HCT116 (cell line): ENCODE results near the gene ACTN4. TPM values are rescaled to one million over a fixed set of nuclear protein-coding genes. Genes with fewer than 3 reads are reported as not detected.

Experiments used
- ATAC-seq: fragments of 200-7000 bp; cut with Tn5 transposase; 2 replicates; pipeline ENCODE4 v1.9.1; 2020; ENCODE audit warnings: mild to moderate bottlenecking, moderate library complexity
- BruUV-seq: library from RNA; stranded (reverse); fragments of 400-500 nt; replicated peaks from 2 replicates; lab custom pipeline; 2021; lab: Mats Ljungman, UMichigan
- CTCF ChIA-PET: fragments of 300-600 bp; sonication (Branson Sonifier 250); formaldehyde crosslinking; loops from one replicate; lab custom pipeline; 2021; ENCODE audit warnings: antibody characterized with exemption; lab: Charles Lee
- POLR2A ChIA-PET: fragments of 300-600, 350-600 bp; sonication (Branson Sonifier 250); formaldehyde crosslinking; loops from one replicate; lab custom pipeline; 2021; ENCODE audit warnings: antibody characterized with exemption; lab: Charles Lee
- RAD21 ChIA-PET, 2 experiments: fragments of 300-600 bp; sonication (Branson Sonifier 250); formaldehyde crosslinking; loops; one replicate each; lab custom pipeline; 2023; ENCODE audit warnings: low total read pairs in 2 of 2; ENCODE audit not compliant: uncharacterized antibody in 2 of 2, unreplicated experiment in 2 of 2, low non-redundant PET in 1 of 2; lab: Charles Lee
- DNase-seq: peaks from one replicate; pipeline ENCODE4 v3.0.0-alpha.2; 2010; ENCODE audit warnings: low read depth, low spot score
- H2AFZ ChIP-seq: fragments of 200-600 bp; shearing (Covaris generic), sonication (generic); 2 replicates; pipeline ENCODE4 v1.6.1; 2017; ENCODE audit warnings: low read depth, mixed run types, mixed read lengths, antibody characterized with exemption, low read length; ENCODE audit not compliant: poor library complexity, severe bottlenecking
- H3K27ac ChIP-seq: 2 replicates; pipeline ENCODE4 v1.5.1; 2012; ENCODE audit warnings: low read depth, low read length
- H3K27me3 ChIP-seq: fragments of 200-600 bp; sonication (generic); 2 replicates; pipeline ENCODE4 v1.6.1; 2016; ENCODE audit warnings: mixed run types, low read length, mixed read lengths; ENCODE audit not compliant: insufficient read depth
- H3K36me3 ChIP-seq, 2 experiments: fragments of 200-500 bp in 1 of 2; fragments of 200-600 bp in 1 of 2; sonication (Bioruptor generic) in 1 of 2; sonication (generic) in 1 of 2; 2 replicates each; pipeline versions ENCODE4 v1.5.1 to v1.6.1; 2014 to 2016; ENCODE audit warnings: low read length in 2 of 2, inconsistent platforms in 1 of 2, mixed read lengths in 1 of 2, mixed run types in 1 of 2; ENCODE audit not compliant: insufficient read depth in 2 of 2, control insufficient read depth in 1 of 2
- H3K4me1 ChIP-seq, 2 experiments: fragments of 200-600 bp in 1 of 2; sonication (generic) in 1 of 2; 2 replicates each; pipeline versions ENCODE4 v1.5.1 to v1.6.1; 2012 to 2017; ENCODE audit warnings: low read length in 2 of 2, inconsistent platforms in 1 of 2, mild to moderate bottlenecking in 1 of 2, mixed read lengths in 1 of 2, mixed run types in 1 of 2, moderate library complexity in 1 of 2; ENCODE audit not compliant: insufficient read depth in 2 of 2, control insufficient read depth in 1 of 2
- H3K4me2 ChIP-seq: fragments of 200-600 bp; sonication (generic); 2 replicates; pipeline ENCODE4 v1.6.1; 2017; ENCODE audit warnings: mixed run types, low read length, mixed read lengths
- H3K4me3 ChIP-seq, 2 experiments: fragments of 200-600 bp in 1 of 2; sonication (generic) in 1 of 2; replicated peaks in 1 of 2; 2 replicates each; pipeline ENCODE4 v1.5.1; 2011 to 2016; ENCODE audit warnings: low read length in 2 of 2, control low read depth in 1 of 2, low read depth in 1 of 2, mild to moderate bottlenecking in 1 of 2, mixed read lengths in 1 of 2, mixed run types in 1 of 2
- H3K79me2 ChIP-seq: fragments of 200-600 bp; sonication (generic); 2 replicates; pipeline ENCODE4 v1.6.1; 2017; ENCODE audit warnings: mild to moderate bottlenecking, mixed run types, low read length, moderate library complexity, mixed read lengths; ENCODE audit not compliant: insufficient read depth
- H3K9ac ChIP-seq: fragments of 200-600 bp; sonication (generic); 2 replicates; pipeline ENCODE4 v1.6.1; 2016; ENCODE audit warnings: low read length, mixed read lengths
- H3K9me2 ChIP-seq: fragments of 200-600 bp; sonication (generic), shearing (Covaris generic); 2 replicates; pipeline ENCODE4 v1.6.1; 2017; ENCODE audit warnings: mixed run types, mild to moderate bottlenecking, moderate library complexity; ENCODE audit not compliant: insufficient read depth
- H3K9me3 ChIP-seq, 2 experiments: fragments of 200-500 bp in 1 of 2; fragments of 200-600 bp in 1 of 2; sonication (Bioruptor generic) in 1 of 2; sonication (generic) in 1 of 2; 2 replicates each; pipeline ENCODE4 v1.6.1; 2014 to 2017; ENCODE audit warnings: low read length in 2 of 2, mixed read lengths in 2 of 2, inconsistent platforms in 1 of 2, low read depth in 1 of 2, mild to moderate bottlenecking in 1 of 2, mixed run types in 1 of 2, moderate library complexity in 1 of 2; ENCODE audit not compliant: control insufficient read depth in 1 of 2, insufficient read depth in 1 of 2
- H4K20me1 ChIP-seq: fragments of 200-600 bp; sonication (generic), shearing (Covaris generic); 2 replicates; pipeline ENCODE4 v1.6.1; 2017; ENCODE audit warnings: mixed run types, mild to moderate bottlenecking, moderate library complexity; ENCODE audit not compliant: insufficient read depth
- CBX3 ChIP-seq: IDR thresholded peaks from 2 replicates; pipeline ENCODE4 v1.6.1; 2012; ENCODE audit warnings: low read depth
- CEBPB ChIP-seq: IDR thresholded peaks from 2 replicates; pipeline ENCODE4 v1.6.1; 2012; ENCODE audit warnings: low read depth
- CTCF ChIP-seq, 3 experiments: fragments of 200-600 bp in 1 of 3; sonication (generic) in 1 of 3; IDR thresholded peaks in 2 of 3; conservative IDR thresholded peaks in 1 of 3; 2 replicates each; pipeline ENCODE4 v1.5.1; 2012 to 2017; ENCODE audit warnings: low read depth in 2 of 3, low read length in 2 of 3, antibody characterized with exemption in 1 of 3, borderline replicate concordance in 1 of 3, control low read depth in 1 of 3, mild to moderate bottlenecking in 1 of 3, mixed read lengths in 1 of 3, mixed run types in 1 of 3, moderate library complexity in 1 of 3; ENCODE audit not compliant: insufficient read depth in 1 of 3
- EGR1 ChIP-seq: IDR thresholded peaks from 2 replicates; pipeline ENCODE4 v1.6.1; 2012; ENCODE audit warnings: low read depth
- ELF1 ChIP-seq: IDR thresholded peaks from 2 replicates; pipeline ENCODE4 v1.6.1; 2012; ENCODE audit warnings: low read depth, borderline replicate concordance
- EZH2 ChIP-seq: fragments of 200-600 bp; sonication (generic); IDR thresholded peaks from 2 replicates; pipeline ENCODE4 v1.6.1; 2017; ENCODE audit warnings: antibody characterized with exemption, mixed run types
- EZH2phosphoT487 ChIP-seq: fragments of 200-600 bp; IDR thresholded peaks from 2 replicates; pipeline ENCODE4 v1.6.1; 2018; ENCODE audit warnings: antibody characterized with exemption, borderline replicate concordance
- FOSL1 ChIP-seq: IDR thresholded peaks from 2 replicates; pipeline ENCODE4 v1.6.1; 2012; ENCODE audit warnings: low read depth
- JUND ChIP-seq: IDR thresholded peaks from 2 replicates; pipeline ENCODE4 v1.6.1; 2012
- POLR2A ChIP-seq: IDR thresholded peaks from 2 replicates; pipeline ENCODE4 v1.7.0; 2011; ENCODE audit warnings: borderline replicate concordance; ENCODE audit not compliant: insufficient read depth, insufficient read length; ENCODE audit errors: extremely low read depth
- POLR2AphosphoS5 ChIP-seq: IDR thresholded peaks from 2 replicates; pipeline ENCODE4 v1.6.1; 2011; ENCODE audit warnings: mild to moderate bottlenecking, low read depth, low read length, moderate library complexity
- RAD21 ChIP-seq: IDR thresholded peaks from 2 replicates; pipeline ENCODE4 v1.6.1; 2012; ENCODE audit warnings: low read depth, mild to moderate bottlenecking
- SIN3A ChIP-seq: IDR thresholded peaks from 2 replicates; pipeline ENCODE4 v1.6.1; 2012; ENCODE audit warnings: low read depth
- SP1 ChIP-seq: IDR thresholded peaks from 2 replicates; pipeline ENCODE4 v1.6.1; 2012; ENCODE audit warnings: low read depth
- SRF ChIP-seq: IDR thresholded peaks from 2 replicates; pipeline ENCODE4 v1.6.1; 2012; ENCODE audit warnings: low read depth
- YY1 ChIP-seq: IDR thresholded peaks from 2 replicates; pipeline ENCODE4 v1.6.1; 2011; ENCODE audit warnings: low read length, low read depth, moderate library complexity, mild to moderate bottlenecking; ENCODE audit not compliant: insufficient replicate concordance; ENCODE audit errors: extremely low read depth
- ZBTB33 ChIP-seq: IDR thresholded peaks from 2 replicates; pipeline ENCODE4 v1.6.1; 2011; ENCODE audit warnings: mild to moderate bottlenecking, low read length, moderate library complexity; ENCODE audit not compliant: insufficient replicate concordance; ENCODE audit errors: extremely low read depth
- ZFX ChIP-seq: fragments of 450-650 bp; IDR thresholded peaks from 2 replicates; pipeline ENCODE4 v1.6.1; 2017
- ZNF274 ChIP-seq: fragments of 200-500 bp; sonication (Bioruptor generic); IDR thresholded peaks from 2 replicates; pipeline ENCODE4 v1.6.1; 2014; ENCODE audit warnings: mild to moderate bottlenecking, low read depth, low read length, inconsistent platforms
- intact Hi-C: fragments of 100-400 bp; cut with micrococcal nuclease; formaldehyde crosslinking; loops from 2 replicates; pipeline ENCODE4 v1.10.0; 2022
- total RNA-seq: library from RNA; stranded (reverse); gene quantifications from one replicate; pipeline ENCODE4 v1.2.1, GENCODE V29; 2021; ENCODE audit not compliant: unreplicated experiment
- TF ChIP-seq, protein P1 (sequence below): IDR thresholded peaks from 2 replicates; pipeline ENCODE4 v1.6.1; 2012; ENCODE audit warnings: low read depth

ACTN4 gene
- total RNA-seq, 1 experiment from 2014 or later: 651 TPM

DNA sequence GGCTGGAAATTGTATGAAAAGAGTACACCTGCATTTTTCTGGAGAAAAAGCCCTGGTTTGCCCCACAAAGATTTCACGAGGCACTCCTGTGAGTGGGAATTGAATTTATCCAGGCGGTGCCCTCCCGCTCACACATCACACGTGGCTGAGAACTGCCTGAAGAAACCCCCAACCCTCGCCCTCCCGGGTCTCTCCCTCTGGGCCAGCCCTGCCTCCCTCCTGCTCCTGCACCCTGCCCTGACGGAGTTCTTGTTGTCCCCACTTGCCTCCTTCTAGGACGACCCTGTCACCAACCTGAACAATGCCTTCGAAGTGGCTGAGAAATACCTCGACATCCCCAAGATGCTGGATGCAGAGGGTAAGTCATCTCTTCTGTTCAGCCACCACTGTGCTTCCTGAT is 61.7 kb downstream of the ACTN4 start:
- POLR2A ChIA-PET: no interaction called here
- H4K20me1 ChIP-seq: no peaks in the 10 kb centered on the region
- H3K27me3 ChIP-seq: no peaks in the 10 kb centered on the region
- no peak overlapping the region for H2AFZ ChIP-seq
- ATAC-seq: no peak
- H3K9me2 ChIP-seq: no peaks in the 10 kb centered on the region
- no peaks in the 10 kb centered on the region for H3K4me1 ChIP-seq
- no peak overlapping the region for H3K4me3 ChIP-seq
- RAD21 ChIA-PET: no interaction called here
- H3K27ac ChIP-seq: no peak overlapping the region; the same call in 1 of the 2 replicates
- no peaks in the 10 kb centered on the region for H3K9me3 ChIP-seq
- CTCF ChIA-PET: no interaction called here
- no peak overlapping the region for H3K9ac ChIP-seq
- DNase-seq: no peak
- intact Hi-C loops: no loop called here
- H3K79me2 ChIP-seq: peaks cover 46% of the 10 kb centered on the region; the same call in 1 of the 2 replicates
- TF ChIP-seq EZH2: no peak
- no peak for TF ChIP-seq POLR2AphosphoS5
- TF ChIP-seq YY1: no peak
- no peak for TF ChIP-seq CTCF (IDR thresholded peaks at IDR 0.05 in 2 of 3, conservative IDR thresholded peaks at IDR 0.05 in 1 of 3; ENCODE audit: borderline replicate concordance in 1 of 3, insufficient read depth in 1 of 3, low read depth in 2 of 3, low read length in 2 of 3)
- no peak for TF ChIP-seq SP1
- no peak for TF ChIP-seq SRF
- no peak for TF ChIP-seq POLR2A
- no peak for TF ChIP-seq EZH2phosphoT487
- TF ChIP-seq RAD21: no peak
- no peak for TF ChIP-seq ZFX
- no peak for TF ChIP-seq JUND
- no peak for TF ChIP-seq ZBTB33
- TF ChIP-seq FOSL1: no peak
- no peak for TF ChIP-seq ZNF274
- TF ChIP-seq ELF1: no peak
- TF ChIP-seq, protein P1, sequence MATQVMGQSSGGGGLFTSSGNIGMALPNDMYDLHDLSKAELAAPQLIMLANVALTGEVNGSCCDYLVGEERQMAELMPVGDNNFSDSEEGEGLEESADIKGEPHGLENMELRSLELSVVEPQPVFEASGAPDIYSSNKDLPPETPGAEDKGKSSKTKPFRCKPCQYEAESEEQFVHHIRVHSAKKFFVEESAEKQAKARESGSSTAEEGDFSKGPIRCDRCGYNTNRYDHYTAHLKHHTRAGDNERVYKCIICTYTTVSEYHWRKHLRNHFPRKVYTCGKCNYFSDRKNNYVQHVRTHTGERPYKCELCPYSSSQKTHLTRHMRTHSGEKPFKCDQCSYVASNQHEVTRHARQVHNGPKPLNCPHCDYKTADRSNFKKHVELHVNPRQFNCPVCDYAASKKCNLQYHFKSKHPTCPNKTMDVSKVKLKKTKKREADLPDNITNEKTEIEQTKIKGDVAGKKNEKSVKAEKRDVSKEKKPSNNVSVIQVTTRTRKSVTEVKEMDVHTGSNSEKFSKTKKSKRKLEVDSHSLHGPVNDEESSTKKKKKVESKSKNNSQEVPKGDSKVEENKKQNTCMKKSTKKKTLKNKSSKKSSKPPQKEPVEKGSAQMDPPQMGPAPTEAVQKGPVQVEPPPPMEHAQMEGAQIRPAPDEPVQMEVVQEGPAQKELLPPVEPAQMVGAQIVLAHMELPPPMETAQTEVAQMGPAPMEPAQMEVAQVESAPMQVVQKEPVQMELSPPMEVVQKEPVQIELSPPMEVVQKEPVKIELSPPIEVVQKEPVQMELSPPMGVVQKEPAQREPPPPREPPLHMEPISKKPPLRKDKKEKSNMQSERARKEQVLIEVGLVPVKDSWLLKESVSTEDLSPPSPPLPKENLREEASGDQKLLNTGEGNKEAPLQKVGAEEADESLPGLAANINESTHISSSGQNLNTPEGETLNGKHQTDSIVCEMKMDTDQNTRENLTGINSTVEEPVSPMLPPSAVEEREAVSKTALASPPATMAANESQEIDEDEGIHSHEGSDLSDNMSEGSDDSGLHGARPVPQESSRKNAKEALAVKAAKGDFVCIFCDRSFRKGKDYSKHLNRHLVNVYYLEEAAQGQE: no peak
- no peak for TF ChIP-seq EGR1
- no peak for TF ChIP-seq CEBPB
- no peak for TF ChIP-seq CBX3
- TF ChIP-seq SIN3A: no peak
- no TSS peak for BruUV-seq
- no peak overlapping the region for H3K4me2 ChIP-seq
- H3K36me3 ChIP-seq: peaks cover 66 to 87% of the 10 kb centered on the region in 2 experiments
